ENCODE data around the gene TBX4. TPM values are rescaled to one million over a fixed set of nuclear protein-coding genes. Genes with fewer than 3 reads are reported as not detected.
A peak's percentile ranks its signal among the peaks of the same experiment; 100 is the strongest.
"Not testable (repeated sequence)": the region's sequence is repeated elsewhere in the genome, so short reads cannot be mapped to it uniquely, and the experiment has no call there.

The TBX4 gene
- total RNA-seq, 1 experiment from 2014 or later, result not detected

DNA sequence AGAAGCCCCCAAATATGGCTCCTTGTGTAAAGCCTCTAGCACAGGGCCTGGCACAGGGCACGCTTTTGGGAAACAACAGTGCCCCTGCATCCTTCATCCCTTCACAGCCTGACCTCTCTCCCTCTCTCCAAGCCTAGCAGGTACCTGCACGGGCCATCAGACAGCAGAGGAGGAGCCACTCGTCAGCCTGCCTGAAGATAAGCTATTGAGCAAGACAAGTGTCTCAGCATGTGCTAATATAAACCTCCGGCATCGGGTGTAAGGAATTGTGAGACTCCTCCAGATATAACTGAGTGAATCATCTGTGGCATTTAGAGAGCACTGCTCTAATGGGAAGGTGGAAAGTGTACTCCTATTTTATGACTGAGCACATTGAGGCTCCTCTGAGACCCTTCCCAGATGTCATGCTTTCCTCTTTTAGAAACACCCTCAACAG is 38.3 kb downstream of the TBX4 start:
- no peaks in the 10 kb centered on the region for H3K9me3 ChIP-seq (ENCODE audit: low read length)
- intact Hi-C loops (cut with micrococcal nuclease), result no loop called here
- H3K27me3 ChIP-seq (ENCODE audit: low read length), result no peaks in the 10 kb centered on the region
- ChIA-PET CTCF (no interaction called here), POLR2A (ENCODE audit: unreplicated experiment) (no interaction called here)
- TF ChIP-seq EZH2 (IDR thresholded peaks at IDR 0.05; ENCODE audit: low read length, unreplicated experiment) (no peak), EZH2phosphoT487 (IDR thresholded peaks at IDR 0.05; ENCODE audit: borderline replicate concordance, low read length) (no peak)
- TF ChIP-seq, protein P1, sequence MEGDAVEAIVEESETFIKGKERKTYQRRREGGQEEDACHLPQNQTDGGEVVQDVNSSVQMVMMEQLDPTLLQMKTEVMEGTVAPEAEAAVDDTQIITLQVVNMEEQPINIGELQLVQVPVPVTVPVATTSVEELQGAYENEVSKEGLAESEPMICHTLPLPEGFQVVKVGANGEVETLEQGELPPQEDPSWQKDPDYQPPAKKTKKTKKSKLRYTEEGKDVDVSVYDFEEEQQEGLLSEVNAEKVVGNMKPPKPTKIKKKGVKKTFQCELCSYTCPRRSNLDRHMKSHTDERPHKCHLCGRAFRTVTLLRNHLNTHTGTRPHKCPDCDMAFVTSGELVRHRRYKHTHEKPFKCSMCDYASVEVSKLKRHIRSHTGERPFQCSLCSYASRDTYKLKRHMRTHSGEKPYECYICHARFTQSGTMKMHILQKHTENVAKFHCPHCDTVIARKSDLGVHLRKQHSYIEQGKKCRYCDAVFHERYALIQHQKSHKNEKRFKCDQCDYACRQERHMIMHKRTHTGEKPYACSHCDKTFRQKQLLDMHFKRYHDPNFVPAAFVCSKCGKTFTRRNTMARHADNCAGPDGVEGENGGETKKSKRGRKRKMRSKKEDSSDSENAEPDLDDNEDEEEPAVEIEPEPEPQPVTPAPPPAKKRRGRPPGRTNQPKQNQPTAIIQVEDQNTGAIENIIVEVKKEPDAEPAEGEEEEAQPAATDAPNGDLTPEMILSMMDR (conservative IDR thresholded peaks at IDR 0.05; ENCODE audit: low read depth, low read length), result no peak
- no peak for ATAC-seq
- H4K20me1 ChIP-seq (ENCODE audit: low read length), result no peaks in the 10 kb centered on the region
- DNase-seq, result peak; percentile 67
- no peak overlapping the region for H3K4me2 ChIP-seq (ENCODE audit: low read length)
- no peak overlapping the region for H3K27ac ChIP-seq (ENCODE audit: low read length)
- no peaks in the 10 kb centered on the region for H3K79me2 ChIP-seq (ENCODE audit: low read length)
- H3K4me1 ChIP-seq (ENCODE audit: insufficient read depth, low read length), result 0 out of 2 replicates have a peak, but pooled peaks cover 1% of the 10 kb centered on the region
- H3K9me2 ChIP-seq (replicated peaks; ENCODE audit: low read length), result no peaks in the 10 kb centered on the region
- no peaks in the 10 kb centered on the region for H3F3A ChIP-seq (ENCODE audit: low read length, unreplicated experiment)
- no peak overlapping the region for H3K9ac ChIP-seq (ENCODE audit: low read length)
- H3K4me3 ChIP-seq (ENCODE audit: low read length), result no peak overlapping the region
- no peak overlapping the region for H2AFZ ChIP-seq (ENCODE audit: low read length)
- no TSS peak for BruUV-seq (replicated peaks)
- H3K36me3 ChIP-seq (ENCODE audit: low read depth, low read length), result no peaks in the 10 kb centered on the region

DNA sequence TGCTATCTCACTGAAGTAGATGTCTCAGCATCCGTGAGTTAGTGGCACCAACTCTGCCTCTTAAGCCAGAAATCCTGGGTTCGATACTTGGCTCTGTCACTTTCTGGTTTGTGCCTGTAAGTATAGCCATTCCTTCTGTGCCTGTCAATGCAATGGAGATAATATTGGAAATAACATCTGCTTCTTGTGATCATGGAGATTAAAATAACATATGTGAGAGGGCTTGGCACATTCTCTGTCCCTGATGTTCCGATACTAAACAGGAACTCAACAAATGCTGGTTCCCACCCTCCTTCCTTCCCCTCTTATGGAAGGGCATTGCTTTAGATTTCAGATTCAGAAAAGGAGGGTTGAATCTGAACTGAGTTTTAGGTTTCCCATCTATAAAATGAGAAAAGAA is 39.8 kb downstream of the TBX4 start:
- no peak overlapping the region for H3K27ac ChIP-seq (ENCODE audit: low read length)
- H3K9me3 ChIP-seq (ENCODE audit: low read length), result no peaks in the 10 kb centered on the region
- no TSS peak for BruUV-seq (replicated peaks)
- TF ChIP-seq EZH2 (IDR thresholded peaks at IDR 0.05; ENCODE audit: low read length, unreplicated experiment) (no peak), EZH2phosphoT487 (IDR thresholded peaks at IDR 0.05; ENCODE audit: borderline replicate concordance, low read length) (no peak)
- TF ChIP-seq, protein P1 (conservative IDR thresholded peaks at IDR 0.05; ENCODE audit: low read depth, low read length), result no peak
- no peaks in the 10 kb centered on the region for H4K20me1 ChIP-seq (ENCODE audit: low read length)
- no peaks in the 10 kb centered on the region for H3F3A ChIP-seq (ENCODE audit: low read length, unreplicated experiment)
- no peaks in the 10 kb centered on the region for H3K36me3 ChIP-seq (ENCODE audit: low read depth, low read length)
- H3K4me3 ChIP-seq (ENCODE audit: low read length), result no peak overlapping the region
- H3K27me3 ChIP-seq (ENCODE audit: low read length), result no peaks in the 10 kb centered on the region
- intact Hi-C loops (cut with micrococcal nuclease), result no loop called here
- H3K4me1 ChIP-seq (ENCODE audit: insufficient read depth, low read length), result no peaks in the 10 kb centered on the region
- no peak overlapping the region for H3K4me2 ChIP-seq (ENCODE audit: low read length)
- ATAC-seq (no peak), DNase-seq (no peak)
- ChIA-PET CTCF (no interaction called here), POLR2A (ENCODE audit: unreplicated experiment) (no interaction called here)
- no peaks in the 10 kb centered on the region for H3K9me2 ChIP-seq (replicated peaks; ENCODE audit: low read length)
- no peak overlapping the region for H2AFZ ChIP-seq (ENCODE audit: low read length)
- no peak overlapping the region for H3K9ac ChIP-seq (ENCODE audit: low read length)
- H3K79me2 ChIP-seq (ENCODE audit: low read length), result no peaks in the 10 kb centered on the region

DNA sequence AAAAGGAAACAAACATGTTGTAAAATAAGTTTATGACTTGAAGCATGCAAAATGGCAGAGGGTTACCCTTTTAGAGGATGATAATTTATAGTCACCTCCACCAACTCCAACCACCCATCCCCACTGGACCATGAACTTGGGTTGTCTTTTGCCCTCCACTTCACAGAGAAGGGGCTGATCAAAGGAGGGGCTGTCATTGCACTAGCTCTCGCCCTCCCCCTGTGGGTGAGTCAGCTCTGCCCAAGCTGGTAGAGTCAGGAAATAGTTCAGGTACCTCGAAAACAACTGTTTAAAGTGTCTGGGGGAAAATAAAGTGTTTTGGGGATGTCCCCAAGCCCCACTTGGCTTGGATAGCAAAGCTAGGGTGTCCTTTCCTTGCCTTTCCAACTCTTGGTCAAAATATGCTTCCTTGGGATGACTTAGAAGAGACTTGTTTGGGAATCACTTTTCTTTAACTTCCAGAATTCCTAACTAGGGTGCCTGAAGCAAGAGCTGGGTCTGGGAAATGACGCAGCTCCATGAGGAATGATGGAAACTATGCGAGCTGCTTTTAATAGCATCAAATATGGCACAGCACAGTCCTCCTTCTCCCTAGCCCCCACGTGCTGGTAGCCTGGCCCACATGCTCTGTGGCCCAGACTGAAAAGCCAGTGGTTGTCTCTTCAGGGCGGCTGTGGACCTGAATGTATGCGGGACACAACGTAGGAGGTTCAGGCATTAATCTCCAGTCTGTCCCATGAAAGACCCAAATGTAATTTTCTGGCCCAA is 40.7 kb downstream of the TBX4 start:
- H3K27ac ChIP-seq (ENCODE audit: low read length), result no peak overlapping the region
- ChIA-PET CTCF (no interaction called here), POLR2A (ENCODE audit: unreplicated experiment) (no interaction called here)
- H3K4me1 ChIP-seq (ENCODE audit: insufficient read depth, low read length), result no peaks in the 10 kb centered on the region
- no peak for DNase-seq
- no peak overlapping the region for H3K4me2 ChIP-seq (ENCODE audit: low read length)
- H4K20me1 ChIP-seq (ENCODE audit: low read length), result no peaks in the 10 kb centered on the region
- no TSS peak for BruUV-seq (replicated peaks)
- no peaks in the 10 kb centered on the region for H3K79me2 ChIP-seq (ENCODE audit: low read length)
- no peak for TF ChIP-seq EZH2phosphoT487 (IDR thresholded peaks at IDR 0.05; ENCODE audit: borderline replicate concordance, low read length)
- TF ChIP-seq, protein P1 (conservative IDR thresholded peaks at IDR 0.05; ENCODE audit: low read depth, low read length), result no peak
- TF ChIP-seq EZH2 (IDR thresholded peaks at IDR 0.05; ENCODE audit: low read length, unreplicated experiment), result no peak
- ATAC-seq, result no peak
- H3K9me3 ChIP-seq (ENCODE audit: low read length), result no peaks in the 10 kb centered on the region
- H3K9me2 ChIP-seq (replicated peaks; ENCODE audit: low read length), result no peaks in the 10 kb centered on the region
- no peak overlapping the region for H3K4me3 ChIP-seq (ENCODE audit: low read length)
- no peaks in the 10 kb centered on the region for H3F3A ChIP-seq (ENCODE audit: low read length, unreplicated experiment)
- H3K9ac ChIP-seq (ENCODE audit: low read length), result no peak overlapping the region
- intact Hi-C loops (cut with micrococcal nuclease), result no loop called here
- 0 out of 2 replicates have a peak overlapping the region, but pooled peaks have one; percentile 28 for H2AFZ ChIP-seq (ENCODE audit: low read length)
- H3K36me3 ChIP-seq (ENCODE audit: low read depth, low read length), result no peaks in the 10 kb centered on the region
- H3K27me3 ChIP-seq (ENCODE audit: low read length), result no peaks in the 10 kb centered on the region

DNA sequence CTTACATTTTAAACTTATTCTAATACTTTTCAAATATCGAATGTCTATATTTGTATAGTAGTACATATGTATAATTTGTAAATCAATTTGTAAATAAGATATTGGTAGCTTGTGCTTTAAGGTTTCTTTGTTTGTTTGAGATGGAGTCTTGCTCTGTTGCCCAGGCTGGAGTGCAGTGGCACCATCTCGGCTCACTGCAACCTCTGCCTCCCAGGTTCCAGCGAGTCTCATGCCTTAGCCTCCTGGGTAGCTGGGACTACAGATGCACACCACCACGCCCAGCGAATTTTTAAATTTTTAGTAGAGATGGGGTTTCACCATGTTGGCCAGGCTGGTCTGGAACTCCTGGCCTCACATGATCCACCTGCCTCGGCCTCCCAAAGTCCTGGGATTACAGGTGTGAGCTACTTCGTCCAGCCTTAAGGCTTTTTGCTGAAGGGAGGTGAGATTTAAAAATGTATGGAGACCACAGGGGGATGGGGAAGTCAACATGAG is 41.7 kb downstream of the TBX4 start:
- ATAC-seq; H3K27me3 ChIP-seq (ENCODE audit: low read length); H3K4me3 ChIP-seq (ENCODE audit: low read length); H4K20me1 ChIP-seq (ENCODE audit: low read length); H3F3A ChIP-seq (ENCODE audit: low read length, unreplicated experiment); H2AFZ ChIP-seq (ENCODE audit: low read length); H3K27ac ChIP-seq (ENCODE audit: low read length); DNase-seq; H3K4me1 ChIP-seq (ENCODE audit: insufficient read depth, low read length); POLR2A ChIA-PET (ENCODE audit: unreplicated experiment); H3K36me3 ChIP-seq (ENCODE audit: low read depth, low read length); H3K9me2 ChIP-seq (replicated peaks; ENCODE audit: low read length); CTCF ChIA-PET; H3K9ac ChIP-seq (ENCODE audit: low read length); H3K79me2 ChIP-seq (ENCODE audit: low read length); H3K9me3 ChIP-seq (ENCODE audit: low read length); H3K4me2 ChIP-seq (ENCODE audit: low read length); intact Hi-C loops (cut with micrococcal nuclease); BruUV-seq (replicated peaks): not testable (repeated sequence)

Data from PC-3 (cell line).